HK-2 (cell line): ENCODE results near the gene SCRN2.

Experiments used
- DNase-seq: peaks from one replicate; pipeline ENCODE4 v3.0.0-alpha.2; 2018; ENCODE audit not compliant: unreplicated experiment

SCRN2 gene

DNA sequence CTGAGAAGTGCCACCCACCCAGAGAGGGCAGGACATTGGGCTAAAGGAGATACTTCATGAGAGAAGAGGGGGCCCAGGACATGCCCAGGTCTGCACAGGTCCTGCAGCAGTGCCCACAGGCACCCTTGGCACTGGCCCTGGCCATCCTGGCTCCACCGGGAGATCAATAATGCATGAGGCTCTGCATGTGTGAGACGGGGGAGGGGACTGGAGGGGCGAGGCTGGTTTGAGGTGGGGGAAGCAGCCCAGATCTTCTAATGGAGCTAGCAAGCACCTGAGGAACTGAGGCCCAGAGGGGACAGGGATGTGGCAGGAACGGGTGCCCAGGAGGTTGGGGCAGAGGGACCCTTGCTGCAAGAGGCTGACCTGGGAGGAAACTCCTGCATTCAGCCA, 20.0 kb downstream of the SCRN2 start:
- no peak for DNase-seq

DNA sequence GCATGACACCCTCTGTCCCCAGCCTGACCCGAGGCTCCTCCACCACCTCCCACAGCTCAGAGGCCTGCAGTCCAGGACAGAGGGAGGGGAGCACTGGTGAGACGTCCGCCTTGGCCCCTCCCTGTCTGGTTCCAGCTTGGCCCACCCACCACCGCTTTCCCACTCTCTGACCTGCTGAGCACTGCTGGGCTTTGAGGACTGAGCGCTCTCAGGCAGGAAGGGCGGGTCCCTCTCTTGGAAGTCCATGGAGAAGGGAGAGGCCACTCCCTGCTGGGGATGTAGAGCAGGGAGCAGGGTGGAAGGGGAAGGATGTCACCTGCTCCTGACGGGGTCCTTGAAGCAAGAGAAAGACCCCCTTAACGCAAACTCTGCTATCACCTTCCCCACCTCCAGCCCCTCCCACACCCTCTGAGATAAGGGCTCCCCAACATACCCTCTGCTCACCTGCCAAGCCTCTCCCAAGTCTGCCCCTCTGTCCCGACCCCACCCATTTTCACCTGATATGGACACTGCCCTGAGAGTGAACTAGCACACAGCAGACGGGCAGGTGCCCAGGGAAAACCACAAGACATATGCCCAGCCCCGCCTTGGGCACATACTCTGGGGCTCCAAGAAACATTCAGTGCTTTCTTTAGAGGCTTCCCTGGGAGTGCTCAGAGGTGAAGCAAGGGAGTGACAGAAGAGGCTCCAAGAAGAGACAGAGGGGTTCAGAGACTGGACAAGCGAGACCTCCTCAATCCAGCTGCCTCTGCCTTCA, 20.9 kb downstream of the SCRN2 start:
- no peak for DNase-seq

DNA sequence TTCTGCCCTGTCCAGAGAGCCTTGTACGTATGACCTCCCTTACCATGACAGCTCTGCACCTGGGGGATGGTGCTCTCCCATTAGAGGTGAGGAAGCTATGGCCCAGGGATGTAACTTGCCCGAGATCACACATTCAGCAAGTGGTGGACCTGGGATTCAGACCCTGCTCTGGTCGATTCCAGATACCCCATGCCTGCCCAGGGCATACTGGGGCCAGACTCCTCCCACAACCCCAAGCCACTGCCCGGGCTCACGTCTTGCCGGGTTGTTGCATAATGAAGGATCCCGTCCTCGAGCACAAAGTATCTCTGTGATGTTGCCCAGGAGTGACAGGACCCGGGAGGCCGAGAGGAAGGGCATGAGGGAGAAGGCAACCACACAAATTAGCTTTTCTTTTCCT, 21.6 kb downstream of the SCRN2 start:
- no peak for DNase-seq

DNA sequence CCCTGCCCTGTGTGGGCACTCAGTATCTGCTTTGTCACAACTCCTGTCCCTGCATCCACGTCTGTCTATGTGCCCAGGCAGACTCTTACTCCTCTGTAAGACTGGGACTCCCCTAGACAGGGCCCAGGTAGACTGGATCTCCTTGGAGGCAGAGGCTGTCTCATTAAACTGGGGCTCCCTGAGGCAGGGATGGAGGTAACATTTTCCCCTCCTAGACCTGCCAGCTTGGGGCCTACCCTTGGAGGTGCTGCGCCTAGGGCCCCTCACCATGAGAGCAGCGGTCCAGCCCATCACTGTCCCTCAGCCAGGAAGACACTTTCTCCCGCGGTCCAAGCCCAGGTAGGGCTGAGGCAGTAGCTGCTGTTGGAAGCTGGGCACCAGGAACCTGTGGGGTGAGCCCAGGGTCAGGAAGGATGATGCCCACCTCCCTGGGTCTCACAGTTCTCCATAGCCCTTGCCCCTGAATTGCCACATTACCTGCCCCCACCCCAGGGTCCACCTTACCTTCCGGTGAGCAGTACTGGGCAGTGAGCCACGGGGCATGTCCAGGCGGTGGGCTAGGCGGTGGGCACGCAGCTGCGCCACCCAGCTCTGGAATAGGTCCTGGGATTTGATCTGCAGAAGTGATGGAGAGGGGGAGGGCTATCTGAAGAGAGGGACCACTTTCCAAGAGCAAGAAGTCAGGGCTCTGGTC, 22.9 kb downstream of the SCRN2 start:
- DNase-seq: no peak

- DNase-seq: no peak
These were observed 24.1 kb downstream of the SCRN2 start for GRCh38 chr17:47816947-47817346.

- no peak for DNase-seq
These were observed 24.9 kb downstream of the SCRN2 start for GRCh38 chr17:47816111-47816735.

DNA sequence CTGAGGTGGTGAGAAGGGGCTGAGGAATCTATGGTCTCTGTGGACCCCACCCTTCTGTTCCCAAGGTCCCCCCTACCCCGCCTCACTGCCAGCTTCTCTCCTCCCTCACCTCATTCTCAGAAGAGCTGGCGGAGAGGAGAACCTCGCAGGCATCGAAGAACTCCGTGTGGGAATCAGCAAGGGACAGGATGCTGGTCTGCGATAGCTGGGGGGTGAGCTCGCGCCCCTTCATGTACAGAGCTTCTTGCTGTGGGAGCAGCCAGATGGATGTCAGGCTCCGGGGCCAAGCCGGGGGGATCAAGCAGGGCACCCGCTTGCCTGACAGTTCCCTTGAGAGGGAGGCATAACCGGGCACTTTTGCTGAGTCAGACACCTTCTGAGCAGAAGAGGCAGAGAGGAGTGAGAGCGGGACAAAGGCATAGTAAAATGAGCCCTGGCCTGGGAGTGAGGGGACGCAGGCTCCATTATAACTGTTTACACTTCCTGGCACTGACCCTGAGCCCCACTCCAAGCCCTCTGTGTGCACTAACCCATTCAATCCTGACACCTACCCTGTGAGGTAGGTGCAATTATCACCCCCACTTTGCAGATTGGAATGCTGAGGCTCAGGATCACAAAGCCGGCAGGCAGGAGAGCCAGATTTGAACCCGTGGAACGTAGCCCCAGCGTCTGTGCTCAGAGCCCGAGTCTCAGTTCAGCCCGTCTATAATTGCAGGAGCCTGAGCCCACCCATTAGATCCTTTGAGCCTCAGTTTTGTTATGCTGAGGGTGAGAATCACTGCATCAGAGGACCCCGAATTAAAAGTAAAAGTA, 25.8 kb downstream of the SCRN2 start:
- DNase-seq: no peak

DNA sequence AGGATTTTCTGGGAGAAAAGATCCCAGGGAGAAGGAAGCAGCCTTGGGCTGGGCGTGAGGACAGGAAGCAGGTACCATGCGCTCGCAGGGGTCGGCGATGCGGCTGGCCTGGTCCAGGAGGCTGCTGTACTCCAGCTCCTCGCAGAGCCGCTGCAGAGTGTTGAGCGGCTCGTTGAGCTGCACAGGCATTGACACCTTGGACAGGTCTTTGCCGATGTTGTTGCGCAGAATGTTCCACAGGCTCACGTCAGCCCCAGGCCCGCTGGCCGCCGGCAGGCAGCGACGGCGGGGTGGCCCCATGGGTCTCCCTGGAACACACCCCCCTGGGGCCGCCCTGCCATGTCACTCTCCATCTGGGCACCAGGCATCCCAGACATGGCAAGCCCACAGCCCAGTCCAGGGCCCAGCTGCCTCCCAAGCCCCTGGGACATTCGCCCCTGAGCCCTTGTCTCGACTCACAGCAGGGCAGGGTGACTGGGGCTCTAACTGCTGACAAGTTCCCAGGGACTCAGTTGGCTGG, 27.5 kb downstream of the SCRN2 start:
- DNase-seq: no peak

- no peak for DNase-seq
These were observed 28.0 kb downstream of the SCRN2 start for GRCh38 chr17:47813077-47813476.

DNA sequence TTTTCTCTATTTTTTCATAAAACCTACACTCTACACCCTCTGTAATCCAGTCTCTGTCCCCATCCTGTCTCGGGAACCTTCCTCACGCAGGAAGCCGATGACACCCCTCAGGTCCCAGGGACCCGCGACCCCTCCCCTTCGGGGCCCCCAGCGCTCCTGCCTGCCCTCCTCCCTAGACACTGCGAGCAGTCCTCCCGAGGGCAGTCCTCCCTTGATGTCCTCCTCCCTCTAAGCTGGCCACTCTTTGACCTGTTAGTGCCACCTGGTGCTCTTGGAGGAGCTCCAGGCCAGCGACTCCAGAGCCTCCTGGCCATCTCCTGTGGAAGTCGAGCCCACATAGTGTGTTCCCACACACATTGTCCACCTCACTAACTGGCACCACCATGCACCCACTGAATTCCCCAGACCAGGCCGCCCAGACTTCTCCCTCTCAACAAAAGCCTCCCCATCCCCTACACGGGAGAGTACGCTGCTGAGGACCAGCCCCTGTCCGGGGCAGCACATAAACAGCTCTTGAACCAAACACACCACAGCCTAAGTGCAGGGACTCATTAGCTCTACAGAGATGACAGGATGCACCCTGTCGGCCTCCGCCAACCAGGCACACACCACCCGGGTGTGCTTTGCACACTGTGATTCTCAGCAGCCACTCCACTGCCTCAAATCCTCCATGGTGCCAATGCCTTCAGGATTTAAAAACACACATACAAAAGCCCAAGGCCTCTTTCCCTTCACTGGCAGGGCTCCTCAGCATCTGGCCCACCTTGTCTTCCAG, 28.7 kb downstream of the SCRN2 start:
- no peak for DNase-seq

GRCh38 chr17:47811709-47812108, 29.4 kb downstream of the SCRN2 start:
- DNase-seq: no peak

GRCh38 chr17:47810901-47811635, 30.0 kb downstream of the SCRN2 start:
- DNase-seq: no peak

DNA sequence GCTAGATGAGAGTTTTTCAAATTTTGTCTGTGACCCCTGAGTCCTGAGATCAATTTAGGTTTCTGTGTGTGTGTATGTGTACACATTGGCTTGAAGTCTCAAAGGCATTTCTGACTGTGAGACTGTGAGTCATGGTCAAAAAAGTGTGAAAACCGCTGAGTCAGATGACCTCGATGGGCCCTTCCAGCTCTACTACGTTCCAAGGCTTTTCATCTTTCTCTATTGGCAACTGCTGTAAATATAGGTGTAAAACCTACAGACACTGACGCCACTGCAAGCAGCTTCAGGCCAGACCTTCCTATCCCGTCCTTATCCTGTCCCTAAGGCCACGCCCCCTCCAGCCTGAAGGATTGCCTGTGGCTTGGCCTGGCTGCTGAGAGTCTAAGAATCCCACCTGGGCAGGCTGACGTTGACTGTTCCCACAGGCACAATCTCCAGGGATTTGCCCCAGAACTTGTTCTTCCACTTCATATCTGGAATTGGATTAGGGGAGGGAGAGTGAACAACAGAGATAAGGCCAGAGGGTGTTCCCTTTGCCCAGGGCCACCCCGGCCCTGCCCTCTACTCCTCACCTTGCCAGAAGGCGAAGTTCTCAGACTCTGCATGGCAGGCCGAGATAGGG, 30.8 kb downstream of the SCRN2 start:
- peak; percentile 81 for DNase-seq

DNA sequence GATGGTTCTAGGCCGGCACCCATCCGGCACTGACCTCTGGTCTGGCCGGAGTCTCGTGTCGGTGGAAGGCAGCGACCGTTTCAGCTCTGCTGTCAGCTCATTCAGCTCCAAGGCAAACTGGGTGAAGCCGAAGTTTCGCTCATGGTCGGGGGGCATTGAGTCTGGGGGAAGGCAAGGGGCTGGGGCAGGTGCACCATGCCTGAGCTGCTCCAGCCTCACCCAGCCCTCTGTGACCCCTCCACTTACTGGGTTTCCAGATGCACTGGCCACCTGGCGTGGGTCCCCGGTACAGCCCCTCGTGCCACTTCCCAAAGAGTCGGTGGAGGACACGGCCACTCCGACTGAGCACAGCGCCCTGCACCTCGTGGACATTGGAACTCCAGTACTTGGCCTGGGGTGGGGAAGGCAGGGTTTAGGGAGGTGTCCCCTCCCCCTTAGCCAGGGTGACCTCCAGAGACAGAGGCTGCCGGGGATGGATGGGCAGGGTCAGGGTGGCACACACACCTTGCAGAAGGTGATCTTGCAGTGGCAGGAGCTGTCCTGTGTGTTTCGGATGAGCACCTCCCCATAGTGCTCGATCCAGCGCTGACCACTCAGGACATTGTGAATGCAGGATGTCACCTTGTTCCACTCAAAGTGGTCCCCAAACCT, 32.1 kb downstream of the SCRN2 start:
- no peak for DNase-seq

GRCh38 chr17:47808036-47808829, 32.8 kb downstream of the SCRN2 start:
- no peak for DNase-seq

GRCh38 chr17:47807421-47807820, 33.7 kb downstream of the SCRN2 start:
- no peak for DNase-seq

DNA sequence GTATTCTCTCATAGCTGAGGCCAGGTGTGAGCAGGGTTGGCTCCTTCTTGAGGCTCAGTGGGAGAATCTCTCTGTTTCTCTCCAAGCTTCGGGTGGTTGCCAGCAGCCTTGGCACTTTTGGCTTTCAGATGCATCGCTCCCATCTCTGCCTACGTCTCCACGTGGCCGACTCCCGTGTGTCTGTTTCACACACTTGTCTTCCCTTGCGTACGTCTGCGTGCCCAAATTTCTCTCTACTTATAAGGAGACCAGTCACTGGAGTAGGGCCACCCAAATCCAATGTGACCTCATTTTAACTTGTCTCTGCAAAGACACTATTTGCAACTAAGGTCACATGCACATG, 34.2 kb downstream of the SCRN2 start:
- DNase-seq: no peak

DNA sequence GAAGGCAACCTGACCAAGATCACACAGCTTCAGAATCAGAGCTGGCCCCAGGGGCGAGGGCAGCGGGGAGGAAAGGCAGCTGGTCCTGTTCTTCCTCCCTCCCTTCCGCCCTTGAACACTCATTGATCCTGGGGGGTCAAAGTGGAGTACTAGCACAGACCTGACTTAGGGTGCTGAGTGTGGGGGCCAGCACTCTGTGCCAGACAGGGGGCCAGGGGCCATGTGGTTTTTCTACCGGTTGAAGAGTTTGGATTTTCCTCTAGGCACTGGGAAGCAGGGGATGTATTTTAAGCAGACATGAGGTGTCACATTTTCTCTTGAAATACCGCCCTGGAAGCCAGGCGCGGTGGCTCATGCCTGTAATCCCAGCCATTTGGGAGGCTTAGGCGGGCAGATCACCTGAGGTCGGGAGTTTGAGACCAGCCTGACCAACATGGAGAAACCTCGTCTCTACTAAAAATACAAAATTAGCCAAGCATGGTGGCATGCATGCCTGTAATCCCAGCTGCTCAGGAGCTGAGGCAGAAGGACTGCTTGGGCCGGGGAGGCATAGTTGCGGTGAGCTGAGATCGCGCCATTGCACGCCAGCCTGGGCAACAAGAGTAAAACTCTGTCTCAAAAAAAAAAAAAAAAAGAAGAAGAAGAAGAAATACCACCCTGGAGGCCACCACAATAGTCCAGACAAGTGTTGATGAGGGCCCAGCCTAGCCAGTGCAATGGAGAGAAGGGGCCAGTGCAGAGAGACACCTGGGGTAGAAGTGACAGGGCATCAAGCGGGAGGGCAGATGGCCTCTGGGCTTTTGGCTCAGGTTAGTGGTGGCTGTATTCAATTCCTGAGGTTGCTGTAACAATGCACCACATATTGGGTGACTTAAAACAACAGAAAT, 34.8 kb downstream of the SCRN2 start:
- no peak for DNase-seq
